Kidney tubule cell (primary cell): ENCODE data around the gene GSS.

ENCODE experiments used
- DNase-seq: peaks from one replicate; pipeline ENCODE4 v3.0.0-alpha.2; 2018; ENCODE audit warnings: low spot score

The GSS gene

GRCh38 chr20:34978092-34978744 is 22.6 kb upstream of the GSS start:
- DNase-seq = no peak

GRCh38 chr20:34977365-34978091 is 21.9 kb upstream of the GSS start:
- DNase-seq = no peak

- DNase-seq = no peak
Measured at GRCh38 chr20:34976286-34976685, 20.7 kb upstream of the GSS start.

- DNase-seq = no peak
Measured at GRCh38 chr20:34974246-34974645, 18.6 kb upstream of the GSS start.

GRCh38 chr20:34971561-34972235 is 16.1 kb upstream of the GSS start:
- DNase-seq = no peak

GRCh38 chr20:34970846-34971560 is 15.4 kb upstream of the GSS start:
- no peak for DNase-seq

- no peak for DNase-seq
Measured at GRCh38 chr20:34970193-34970840, 14.7 kb upstream of the GSS start.

- no peak for DNase-seq
Measured at GRCh38 chr20:34968042-34968775, 12.6 kb upstream of the GSS start.

GRCh38 chr20:34967421-34967820 is 11.8 kb upstream of the GSS start:
- no peak for DNase-seq

- DNase-seq = no peak
Measured at GRCh38 chr20:34965051-34965450, 9.4 kb upstream of the GSS start.

- no peak for DNase-seq
Measured at GRCh38 chr20:34964486-34964885, 8.9 kb upstream of the GSS start.

- no peak for DNase-seq
Measured at GRCh38 chr20:34956751-34957472, 1.3 kb upstream of the GSS start.

- no peak for DNase-seq
Measured at GRCh38 chr20:34956041-34956458, 444 bp upstream of the GSS start.

- DNase-seq = no peak
Measured at GRCh38 chr20:34954904-34955230, 739 bp downstream of the GSS start.

GRCh38 chr20:34953960-34954359 is 1.6 kb downstream of the GSS start:
- no peak for DNase-seq

- peak; percentile 80 for DNase-seq
Measured at GRCh38 chr20:34952671-34953070, 2.9 kb downstream of the GSS start.

- DNase-seq = no peak
Measured at GRCh38 chr20:34951652-34952051, 4.0 kb downstream of the GSS start.

GRCh38 chr20:34951252-34951651 is 4.4 kb downstream of the GSS start:
- DNase-seq = peak; percentile 59

- no peak for DNase-seq
Measured at GRCh38 chr20:34949120-34949519, 6.5 kb downstream of the GSS start.

GRCh38 chr20:34948030-34948429 is 7.6 kb downstream of the GSS start:
- peak; percentile 77 for DNase-seq

GRCh38 chr20:34947336-34947735 is 8.3 kb downstream of the GSS start:
- DNase-seq = no peak
